COLO668 (cell line): ENCODE data around the gene LPCAT3.

Source experiments
- DNase-seq: peaks from one replicate; lab custom pipeline; 2025; ENCODE audit not compliant: unreplicated experiment; lab: John Stamatoyannopoulos, UW

The LPCAT3 gene

GRCh38 chr12:6965026-6965661, 53.1 kb downstream of the LPCAT3 start:
- DNase-seq = peak; percentile 81

- DNase-seq = no peak
Observed at GRCh38 chr12:6964605-6965025, 53.7 kb downstream of the LPCAT3 start.

GRCh38 chr12:6963791-6964413, 54.4 kb downstream of the LPCAT3 start:
- DNase-seq = peak; percentile 51

DNA sequence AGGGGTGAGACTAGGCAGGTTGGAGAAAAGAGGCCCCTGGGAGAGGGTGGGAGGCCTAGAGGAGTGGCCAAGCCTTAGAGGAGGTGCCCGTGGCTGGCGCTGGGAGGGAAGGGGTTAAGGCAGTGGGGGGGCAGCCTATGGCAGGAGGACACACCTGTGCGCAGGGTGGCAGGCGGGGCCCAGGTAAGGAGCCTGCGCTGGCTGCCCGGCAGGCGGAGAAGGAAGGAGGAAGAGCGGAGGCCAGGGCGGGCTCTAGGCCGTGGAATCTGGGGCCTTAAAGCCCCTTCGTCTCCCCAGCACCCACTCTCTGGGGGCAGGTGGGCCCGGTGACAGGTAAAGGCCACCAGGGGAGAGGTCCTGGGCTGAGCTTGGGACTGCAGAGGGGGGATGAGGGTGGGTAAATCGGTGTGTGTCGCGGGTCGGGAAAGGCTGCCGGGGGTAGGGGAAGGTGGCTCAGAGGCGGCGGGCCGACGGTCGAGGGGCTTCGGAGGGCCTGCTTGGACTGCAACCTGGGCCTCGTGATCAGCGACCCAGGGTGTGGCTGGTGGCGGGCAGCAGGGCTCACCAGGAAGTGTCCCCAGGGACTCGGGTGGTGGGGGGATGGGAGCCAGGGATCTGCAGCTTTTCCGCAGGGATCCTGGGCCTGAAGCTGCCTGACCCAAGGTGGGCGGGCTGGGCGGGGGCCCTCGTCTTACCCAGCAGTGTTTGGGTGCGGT, 55.1 kb downstream of the LPCAT3 start:
- DNase-seq = peak; percentile 92

GRCh38 chr12:6962285-6963015, 55.8 kb downstream of the LPCAT3 start:
- peak; percentile 85 for DNase-seq

DNA sequence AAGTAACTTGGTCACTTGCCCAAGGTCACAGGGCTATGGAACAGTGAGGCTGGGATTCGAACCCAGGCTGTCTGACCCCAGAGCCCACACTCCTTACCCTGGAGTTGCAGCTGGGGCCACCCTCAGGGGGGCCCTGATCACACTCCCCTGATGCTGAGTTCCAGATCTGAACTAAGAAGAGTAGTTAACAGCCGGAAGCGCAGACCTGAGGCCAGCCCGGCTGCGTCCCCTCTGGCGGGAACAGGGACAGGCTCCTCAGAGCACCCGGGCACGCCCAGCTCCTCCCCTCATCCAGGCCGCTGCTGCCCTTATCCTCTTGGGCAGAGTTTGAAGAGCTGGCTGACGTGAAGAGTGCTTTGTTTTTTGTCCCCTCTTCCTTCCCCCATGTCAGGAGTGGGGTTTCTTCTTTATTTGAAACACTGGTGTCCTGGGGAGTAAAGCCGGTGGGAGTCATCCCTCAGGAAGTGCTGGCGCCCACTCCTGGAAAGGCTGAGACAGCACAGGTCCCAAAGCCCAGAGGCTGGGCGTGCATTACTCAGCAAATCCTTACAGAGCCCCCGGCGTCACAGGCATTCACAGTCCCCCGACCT, 56.5 kb downstream of the LPCAT3 start:
- DNase-seq = peak; percentile 85

- DNase-seq = peak; percentile 64
Observed at GRCh38 chr12:6961278-6961694, 57.0 kb downstream of the LPCAT3 start.

GRCh38 chr12:6960593-6961277, 57.5 kb downstream of the LPCAT3 start:
- no peak for DNase-seq

DNA sequence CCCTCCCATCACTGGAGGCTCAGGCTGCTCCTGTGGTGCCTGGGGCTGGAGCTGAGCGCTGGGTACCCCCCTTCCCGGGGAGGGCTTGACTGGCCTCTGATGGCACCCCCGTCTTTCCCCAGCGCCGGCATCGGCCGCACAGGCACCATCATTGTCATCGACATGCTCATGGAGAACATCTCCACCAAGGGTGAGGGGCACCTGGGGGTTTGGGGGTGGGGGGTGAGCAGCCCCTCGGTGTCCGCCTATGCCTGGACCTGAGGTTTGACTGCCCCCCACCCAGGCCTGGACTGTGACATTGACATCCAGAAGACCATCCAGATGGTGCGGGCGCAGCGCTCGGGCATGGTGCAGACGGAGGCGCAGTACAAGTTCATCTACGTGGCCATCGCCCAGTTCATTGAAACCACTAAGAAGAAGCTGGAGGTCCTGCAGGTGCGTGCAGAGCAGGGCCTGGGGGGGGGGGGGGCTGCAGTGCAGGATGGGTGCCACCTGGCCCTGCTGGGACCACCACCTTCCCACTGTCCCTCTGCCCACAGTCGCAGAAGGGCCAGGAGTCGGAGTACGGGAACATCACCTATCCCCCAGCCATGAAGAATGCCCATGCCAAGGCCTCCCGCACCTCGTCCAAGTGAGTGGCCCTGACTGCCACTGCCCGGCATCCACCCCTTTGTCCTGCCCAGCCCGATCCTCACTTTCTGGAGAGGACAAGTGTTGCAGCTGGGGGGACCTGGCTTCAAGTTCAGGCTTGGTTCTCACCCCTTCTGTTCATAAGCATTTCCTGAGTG, 58.3 kb downstream of the LPCAT3 start:
- DNase-seq = no peak

DNA sequence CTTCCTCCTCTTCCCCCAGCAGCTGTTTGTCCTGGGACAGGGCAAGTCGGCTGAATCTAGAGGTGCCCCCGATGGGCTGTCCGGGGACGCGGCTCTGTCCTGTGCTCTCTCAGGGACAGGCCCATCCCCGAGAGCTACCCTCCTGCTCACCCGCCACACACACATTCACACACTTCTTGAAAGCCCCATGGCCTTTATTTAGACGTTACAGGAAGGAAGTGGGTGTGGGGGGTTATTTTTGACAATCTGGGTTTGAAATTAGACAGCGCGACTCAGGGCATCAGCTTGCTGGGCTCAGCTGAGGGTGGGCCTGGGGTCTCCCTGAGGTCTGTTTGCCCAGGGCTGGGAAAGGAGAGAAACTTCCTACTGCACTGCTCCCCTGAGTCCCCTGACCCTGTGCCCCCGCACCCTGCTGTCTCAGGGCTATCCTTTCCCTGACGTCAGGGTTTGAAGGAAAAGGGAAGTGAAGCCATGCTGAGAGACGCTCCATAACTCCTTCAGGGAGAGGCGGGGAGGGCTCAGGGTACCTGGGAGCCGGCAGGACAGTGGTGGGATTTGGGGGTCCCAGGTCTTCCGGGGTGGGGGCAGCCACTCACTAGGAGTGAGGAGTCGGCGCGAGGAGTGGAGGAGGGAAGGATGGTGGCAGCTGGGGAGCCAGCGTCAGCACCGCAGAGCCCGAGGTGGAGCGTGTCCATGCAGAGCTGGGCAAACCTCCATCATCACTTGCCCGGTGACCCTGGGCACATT, 59.0 kb downstream of the LPCAT3 start:
- DNase-seq = no peak

DNA sequence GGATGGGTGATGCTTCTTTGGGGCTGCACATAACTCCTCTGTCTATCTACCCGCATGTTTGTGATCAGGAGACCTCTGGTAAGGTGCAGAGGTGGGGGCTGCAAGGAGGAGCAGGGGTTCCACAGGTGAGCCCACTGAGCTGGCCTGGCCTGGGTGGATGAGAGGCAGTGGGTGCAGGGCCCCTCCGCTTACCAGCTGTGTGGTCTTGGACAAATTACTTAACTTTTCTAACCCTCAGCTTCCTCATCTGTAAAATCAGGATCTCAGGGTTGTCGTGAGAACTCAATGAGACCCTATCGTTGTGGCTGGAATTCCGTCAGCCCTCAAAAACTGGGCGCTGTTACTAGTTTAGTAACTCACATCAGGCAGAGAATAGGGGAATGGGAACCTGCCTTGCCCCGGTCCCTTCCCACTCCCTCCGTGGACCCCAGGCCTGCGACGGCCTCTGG, 59.6 kb downstream of the LPCAT3 start:
- no peak for DNase-seq

GRCh38 chr12:6957741-6958608, 60.3 kb downstream of the LPCAT3 start:
- DNase-seq = no peak

GRCh38 chr12:6957151-6957701, 61.0 kb downstream of the LPCAT3 start:
- DNase-seq = no peak

- DNase-seq = no peak
Observed at GRCh38 chr12:6956021-6956727, 62.1 kb downstream of the LPCAT3 start.

DNA sequence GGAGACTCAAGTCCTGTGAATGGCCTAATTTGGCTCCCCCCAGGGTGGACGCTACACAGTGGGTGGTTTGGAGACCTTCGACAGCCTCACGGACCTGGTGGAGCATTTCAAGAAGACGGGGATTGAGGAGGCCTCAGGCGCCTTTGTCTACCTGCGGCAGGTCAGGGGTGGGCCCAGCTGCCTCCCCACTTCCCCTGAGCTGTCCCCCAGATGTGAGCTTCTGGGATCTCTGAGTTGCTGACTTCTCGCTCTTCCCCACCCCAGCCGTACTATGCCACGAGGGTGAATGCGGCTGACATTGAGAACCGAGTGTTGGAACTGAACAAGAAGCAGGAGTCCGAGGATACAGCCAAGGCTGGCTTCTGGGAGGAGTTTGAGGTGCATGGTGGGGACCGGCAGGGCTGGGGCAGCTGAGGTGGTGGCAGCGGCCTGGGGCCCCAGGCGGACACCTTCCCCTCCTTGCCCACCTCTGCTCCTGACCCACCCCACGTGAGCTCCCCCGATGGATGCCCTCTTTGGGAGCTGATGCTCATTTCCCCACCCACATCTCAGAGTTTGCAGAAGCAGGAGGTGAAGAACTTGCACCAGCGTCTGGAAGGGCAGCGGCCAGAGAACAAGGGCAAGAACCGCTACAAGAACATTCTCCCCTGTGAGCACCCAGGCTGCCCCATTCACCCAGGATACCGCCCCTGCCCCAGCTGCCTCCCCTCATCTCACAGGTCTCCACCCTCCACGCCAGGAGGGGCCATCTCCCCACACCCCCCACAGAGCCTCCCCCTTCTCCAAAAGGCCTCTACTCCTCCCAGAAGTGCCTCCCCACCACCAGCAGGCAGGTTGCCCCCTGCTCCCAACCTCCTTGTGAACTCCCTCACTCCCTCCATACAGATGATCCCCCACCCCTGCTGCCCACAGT, 62.9 kb downstream of the LPCAT3 start:
- DNase-seq = no peak
